NCI-H146 treated with DMSO at 0.1 percent for 48 hours (cell line): ENCODE data around the gene CPSF4L.
A peak's percentile ranks its signal among the peaks of the same experiment; 100 is the strongest.

Experiments
- DNase-seq: peaks from one replicate; lab custom pipeline; 2025; ENCODE audit not compliant: unreplicated experiment; lab: John Stamatoyannopoulos, UW

The CPSF4L gene

GRCh38 chr17:73289549-73290254 lies 28.0 kb upstream of the CPSF4L start:
- DNase-seq: no peak

DNA sequence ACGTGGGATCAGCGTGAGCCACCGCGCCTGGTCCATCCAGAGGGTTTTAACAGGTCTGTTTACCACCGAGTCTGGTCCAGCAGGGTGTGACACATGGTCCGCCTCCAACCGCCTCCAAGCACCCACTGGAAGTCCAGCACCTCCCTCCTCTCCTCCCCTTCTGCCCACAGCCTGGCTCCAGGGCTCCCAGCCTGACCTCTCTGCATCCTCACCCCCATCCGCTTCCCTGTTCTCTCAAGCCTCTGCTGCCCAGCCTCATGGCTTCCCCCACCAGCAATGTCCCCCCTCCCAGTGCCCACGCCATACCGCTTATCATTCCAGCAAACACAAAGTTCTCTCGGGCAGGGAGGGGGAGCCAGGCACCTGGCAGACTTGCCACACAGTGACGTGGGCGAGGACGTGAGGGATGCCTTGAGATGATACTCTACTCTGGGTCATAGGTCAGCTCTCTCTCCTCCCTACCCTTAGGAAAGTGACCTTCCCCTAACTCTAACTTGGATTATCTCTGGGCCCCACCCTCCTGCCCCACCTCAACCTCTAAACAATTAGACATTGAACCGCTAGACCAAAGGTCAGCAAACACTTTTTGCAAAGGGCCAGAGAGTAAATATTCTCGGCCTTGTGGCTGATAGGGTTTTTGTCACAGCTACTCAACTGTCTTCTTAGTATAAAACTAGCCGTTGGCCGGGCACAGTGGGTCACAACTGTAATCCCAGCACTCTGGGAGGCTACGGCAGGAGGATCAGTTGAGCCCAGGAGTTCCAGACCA lies 27.0 kb upstream of the CPSF4L start:
- no peak for DNase-seq

DNA sequence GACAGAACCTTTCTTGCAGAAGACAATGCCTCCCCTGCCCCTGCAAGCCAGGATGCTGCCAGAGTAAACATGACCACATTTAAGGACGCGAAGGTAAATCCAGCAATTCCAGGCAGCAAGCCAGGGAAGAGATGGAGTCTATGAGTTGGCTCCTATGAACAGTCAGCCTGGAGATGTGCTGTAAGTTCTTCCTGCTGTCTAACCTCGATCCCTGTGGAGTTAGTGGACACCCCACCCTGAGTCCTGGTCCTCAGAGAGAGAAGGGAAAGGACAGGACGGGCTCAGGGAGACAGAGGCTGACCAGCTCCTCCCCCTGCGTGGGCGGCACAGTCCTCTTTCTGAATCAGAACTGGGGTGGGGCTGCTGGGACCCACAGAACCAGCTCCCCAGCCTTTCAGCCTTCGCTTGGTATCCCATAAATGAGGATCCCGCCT lies 25.2 kb upstream of the CPSF4L start:
- DNase-seq: no peak

DNA sequence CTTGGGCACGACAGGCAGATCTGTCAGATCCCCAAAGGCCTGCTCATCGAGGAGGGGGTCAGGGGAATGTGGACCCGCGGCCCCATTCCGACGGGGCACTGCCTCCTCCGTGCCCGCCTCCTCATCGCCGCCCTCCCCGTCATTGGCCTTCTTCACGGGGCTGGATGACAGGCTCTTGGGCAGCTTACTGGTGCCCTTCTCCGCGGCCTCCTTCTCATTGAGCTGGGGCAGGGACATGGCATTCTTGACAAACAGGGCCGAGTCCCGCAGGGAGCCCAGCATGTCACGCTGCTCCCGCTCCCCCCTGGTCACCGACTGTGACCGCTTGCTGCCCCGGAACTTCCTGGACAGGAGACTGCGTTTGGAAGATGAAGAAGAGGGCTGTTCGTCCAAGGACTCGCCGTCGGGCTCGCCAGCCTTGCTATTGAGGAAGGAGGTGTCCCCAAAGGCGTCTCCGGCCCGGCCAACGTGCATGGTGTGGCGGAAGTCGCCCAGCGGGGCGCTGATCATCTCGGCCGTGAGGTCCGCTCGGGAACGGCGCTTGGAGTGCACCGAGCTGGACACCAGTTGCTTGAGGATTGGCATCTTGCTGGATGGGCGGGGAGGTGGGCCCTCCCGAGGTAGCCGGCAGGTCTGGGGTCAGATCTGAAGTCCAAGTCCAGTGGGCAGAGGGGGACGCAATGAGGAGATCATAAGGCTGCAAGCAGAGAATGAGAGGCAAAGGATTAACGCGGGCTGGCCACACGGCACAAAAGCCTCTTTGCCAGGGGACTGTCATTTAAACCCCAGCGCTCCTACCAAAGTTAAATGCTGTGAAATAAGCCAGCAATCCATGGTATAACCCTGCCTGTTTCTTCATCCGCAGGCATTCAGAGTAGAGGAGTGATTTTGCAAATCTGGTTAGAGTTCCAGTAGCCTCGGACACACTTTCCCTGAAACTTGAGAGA lies 24.5 kb upstream of the CPSF4L start:
- no peak for DNase-seq

DNA sequence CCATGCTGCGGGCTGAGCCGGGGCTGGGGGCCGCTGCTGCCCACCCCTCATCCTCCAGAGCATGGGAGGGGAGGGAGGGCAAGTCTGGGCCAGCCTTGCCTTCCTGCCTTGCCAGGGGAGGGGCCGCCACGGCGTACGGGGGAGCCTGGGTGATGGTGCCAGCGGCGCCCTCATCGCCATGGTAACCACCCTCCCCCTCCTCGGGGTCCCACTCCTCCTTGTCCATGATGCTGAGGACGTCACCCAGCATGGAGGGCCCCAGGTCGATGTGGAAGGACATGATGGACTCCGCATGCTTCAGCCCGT lies 23.9 kb upstream of the CPSF4L start:
- no peak for DNase-seq

DNA sequence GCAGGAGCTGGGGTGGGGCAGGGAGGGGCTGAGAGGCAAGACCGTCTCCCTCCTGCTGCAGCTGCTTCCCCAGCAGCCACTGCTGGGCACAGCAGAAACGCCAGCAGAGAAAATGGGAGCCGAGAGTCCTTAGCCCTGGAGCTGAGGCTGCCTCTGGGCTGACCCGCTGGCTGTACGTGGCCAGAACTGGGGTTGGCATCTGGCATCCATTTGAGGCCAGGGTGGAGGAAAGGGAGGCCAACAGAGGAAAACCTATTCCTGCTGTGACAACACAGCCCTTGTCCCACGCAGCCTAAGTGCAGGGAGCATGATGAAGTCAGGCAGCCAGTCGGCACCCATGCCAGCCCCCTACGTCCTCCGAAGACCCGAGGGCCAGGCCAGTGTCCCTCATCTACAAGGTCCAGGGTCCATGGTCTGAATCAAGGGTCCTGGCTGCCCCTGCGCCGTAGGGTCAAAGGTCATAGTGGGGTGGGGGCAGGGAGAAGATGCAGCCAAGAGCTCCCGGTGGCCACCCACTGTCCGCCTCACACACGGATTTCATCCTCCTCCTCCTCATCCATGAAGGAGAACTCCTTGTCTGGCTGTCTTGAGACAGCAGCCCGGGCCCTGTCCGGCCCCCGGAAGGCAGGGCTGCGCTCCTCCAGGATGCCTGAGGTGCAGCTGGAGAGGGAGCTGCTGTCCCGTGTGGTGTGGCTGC lies 23.4 kb upstream of the CPSF4L start:
- DNase-seq: no peak

DNA sequence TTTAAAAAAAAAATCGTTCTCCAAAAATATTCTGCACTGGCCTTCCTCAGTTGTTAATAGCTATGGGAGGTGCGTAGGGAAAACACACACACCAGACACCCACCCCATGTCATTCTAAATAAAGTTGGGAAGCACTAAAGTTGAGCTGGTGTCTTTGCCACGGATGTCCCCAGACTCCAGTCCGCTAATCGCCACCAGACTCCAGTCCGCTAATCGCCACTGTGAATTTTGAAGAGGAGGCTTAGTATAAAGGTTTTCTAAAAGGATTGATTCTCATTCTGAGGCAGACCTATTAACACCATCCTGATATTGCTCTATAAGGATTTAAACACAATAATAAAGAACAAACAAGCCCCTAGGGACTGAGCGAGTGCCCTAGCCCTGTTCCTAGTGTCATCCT lies 22.7 kb upstream of the CPSF4L start:
- no peak for DNase-seq

DNA sequence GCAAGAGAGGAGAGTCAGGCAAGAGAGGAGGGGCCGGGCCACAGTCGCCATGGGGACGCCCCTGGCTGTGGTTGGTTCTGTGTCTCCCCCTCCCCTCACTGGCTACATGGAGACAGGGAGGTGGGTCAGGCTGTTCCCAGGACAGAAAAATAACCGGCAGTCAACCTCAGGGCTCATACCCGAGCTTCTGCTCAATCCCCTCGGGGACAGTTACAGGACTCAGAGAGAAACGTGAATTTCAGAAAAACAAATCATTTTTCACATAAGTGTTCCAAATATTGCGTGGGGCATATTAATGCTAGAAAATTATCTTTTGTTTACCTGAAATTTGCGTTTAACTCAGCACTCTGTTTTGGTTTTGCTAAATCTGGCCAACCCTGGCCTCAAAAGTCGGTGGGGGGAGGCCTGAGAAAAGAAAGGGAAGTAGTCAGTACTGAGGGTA lies 22.2 kb upstream of the CPSF4L start:
- no peak for DNase-seq

DNA sequence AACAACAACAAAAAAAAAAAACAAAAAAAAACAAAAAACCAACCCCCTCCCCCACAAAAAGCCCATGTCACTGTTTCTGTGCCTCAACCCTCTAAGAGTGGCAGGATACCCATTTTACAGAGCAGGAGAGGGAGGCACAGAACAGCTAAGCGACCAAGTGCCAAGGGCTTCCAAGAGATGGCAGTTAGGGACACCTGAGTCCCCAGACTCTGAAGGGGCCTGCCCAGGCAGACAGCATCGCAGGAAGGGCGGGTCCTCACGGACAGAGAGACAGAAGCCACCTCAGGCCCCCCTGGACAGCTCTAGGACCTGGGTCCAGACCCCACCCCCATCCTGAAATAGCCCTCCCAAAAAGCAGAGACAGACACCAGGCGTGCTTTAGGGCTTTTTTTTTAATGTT lies 21.6 kb upstream of the CPSF4L start:
- no peak for DNase-seq

GRCh38 chr17:73282629-73283028 lies 20.9 kb upstream of the CPSF4L start:
- no peak for DNase-seq

GRCh38 chr17:73281928-73282327 lies 20.2 kb upstream of the CPSF4L start:
- DNase-seq: no peak

GRCh38 chr17:73280191-73280590 lies 18.5 kb upstream of the CPSF4L start:
- DNase-seq: no peak

GRCh38 chr17:73279704-73280103 lies 18.0 kb upstream of the CPSF4L start:
- DNase-seq: no peak

GRCh38 chr17:73278465-73279453 lies 17.1 kb upstream of the CPSF4L start:
- DNase-seq: no peak

DNA sequence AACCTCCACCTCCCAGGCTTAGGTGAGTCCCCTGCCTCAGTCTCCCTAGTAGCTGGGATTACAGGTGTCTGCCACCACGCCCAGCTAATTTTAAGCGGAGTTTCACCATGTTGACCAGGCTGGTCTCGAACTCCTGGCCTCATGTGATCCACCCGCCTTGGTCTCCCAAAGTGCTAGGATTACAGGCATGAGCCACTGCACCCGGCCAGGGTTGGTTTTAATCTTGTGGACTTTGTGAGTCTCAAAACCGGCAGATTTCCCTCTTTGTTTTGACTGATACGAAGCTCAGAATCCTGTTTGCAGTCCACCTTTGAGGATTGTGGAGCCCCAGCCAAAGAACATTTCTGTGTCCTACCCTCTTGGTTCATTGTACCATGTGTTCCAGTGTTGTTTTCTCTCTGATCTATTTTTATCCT lies 16.4 kb upstream of the CPSF4L start:
- DNase-seq: no peak

DNA sequence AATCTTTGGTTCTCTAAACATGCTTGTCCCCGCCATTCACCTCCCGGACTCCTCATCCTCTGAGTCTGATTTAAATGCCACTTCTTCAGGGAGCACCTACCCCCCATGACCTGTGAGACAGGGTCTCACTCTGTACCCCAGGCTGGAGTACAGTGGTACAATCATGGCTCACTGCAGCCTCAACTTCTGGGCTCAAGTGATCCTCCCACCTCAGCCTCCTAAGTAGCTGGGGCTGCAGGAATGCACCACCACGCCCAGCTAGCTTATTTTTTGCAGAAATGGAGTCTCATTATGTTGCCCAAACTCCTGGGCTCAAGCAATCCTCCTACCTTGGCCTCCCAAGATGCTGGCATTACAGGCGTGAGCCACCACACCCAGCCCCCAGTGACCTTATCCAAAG lies 12.8 kb upstream of the CPSF4L start:
- DNase-seq: no peak

DNA sequence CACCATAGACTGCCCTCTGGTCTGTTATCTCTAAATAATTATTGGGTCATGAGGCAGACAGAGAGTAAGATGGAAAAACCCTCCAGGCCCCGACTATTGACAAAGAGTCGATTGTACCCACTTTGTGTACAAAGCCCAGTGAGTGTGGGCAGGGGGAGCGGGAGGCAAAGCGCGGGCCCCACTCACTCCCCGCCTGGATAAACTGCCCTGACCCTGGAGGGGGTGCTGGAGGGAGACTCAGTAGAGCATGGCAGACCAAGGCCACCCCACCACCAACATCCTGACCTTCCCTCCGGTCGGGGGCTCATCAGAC lies 11.2 kb upstream of the CPSF4L start:
- peak; percentile 38 for DNase-seq

DNA sequence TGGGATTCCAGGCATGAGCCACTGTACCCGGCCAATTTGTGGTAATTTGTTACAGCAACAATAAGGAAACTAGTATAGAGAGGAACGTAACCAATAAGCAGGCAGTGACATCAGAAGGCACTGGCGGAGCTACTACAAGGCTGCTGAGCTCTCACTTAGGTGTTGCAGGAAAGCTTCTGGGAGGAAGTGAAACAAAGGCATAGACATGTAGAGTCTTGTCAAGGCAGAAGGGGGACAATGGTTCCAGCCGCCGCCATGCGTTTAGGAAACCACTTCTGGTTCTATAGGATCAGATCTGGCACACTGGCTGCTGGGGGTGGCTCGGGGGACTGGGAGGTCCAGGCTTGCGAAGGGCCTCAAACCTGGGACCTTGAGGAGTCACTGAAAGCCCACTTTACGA lies 9.4 kb upstream of the CPSF4L start:
- DNase-seq: no peak

GRCh38 chr17:73269791-73270190 lies 8.1 kb upstream of the CPSF4L start:
- no peak for DNase-seq

DNA sequence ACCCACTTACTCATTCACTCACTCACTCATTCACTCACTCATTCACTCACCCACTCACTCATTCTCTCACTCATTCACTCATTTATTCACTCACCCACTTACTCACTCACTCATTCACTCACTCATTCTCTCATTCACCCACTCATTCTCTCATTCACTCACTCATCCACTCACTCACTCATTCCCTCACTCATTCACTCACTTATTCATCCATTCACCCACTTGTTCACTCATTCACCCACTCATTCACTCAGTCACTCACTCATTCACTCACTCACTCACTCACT lies 7.6 kb upstream of the CPSF4L start:
- no peak for DNase-seq
